Breast epithelium (tissue), 4 donors: ENCODE measurements around the gene C5AR2. TPM values are rescaled to one million over a fixed set of nuclear protein-coding genes. Genes with fewer than 3 reads are reported as not detected.

ENCODE experiments used
- DNase-seq, 2 donors: peaks; one replicate each; pipeline ENCODE4 v3.0.0-alpha.2; 2019; ENCODE audit warnings: low spot score in 2 of 2
- H3K27ac ChIP-seq, 2 donors: fragments of 200-600 bp; sonication (generic) in 1 of 2; one replicate each; pipeline ENCODE4 v1.5.1; 2016 to 2019; ENCODE audit warnings: mild to moderate bottlenecking in 1 of 2
- H3K27me3 ChIP-seq, 2 donors: fragments of 200-600 bp; sonication (generic) in 1 of 2; one replicate each; pipeline versions ENCODE4 v1.5.1 to v1.6.0; 2017 to 2019; ENCODE audit warnings: control low read depth in 1 of 2, mild to moderate bottlenecking in 1 of 2
- H3K36me3 ChIP-seq: fragments of 200-600 bp; one replicate; pipeline ENCODE4 v1.5.1; 2019
- H3K4me1 ChIP-seq, 2 donors: fragments of 200-600 bp; sonication (generic); one replicate each; pipeline ENCODE4 v1.5.1; 2016 to 2019; ENCODE audit warnings: control low read depth in 1 of 2
- H3K4me3 ChIP-seq, 3 donors: fragments of 200-600 bp; sonication (generic); 1 replicate in 2 of 3; 2 replicates in 1 of 3; pipeline ENCODE4 v1.5.1; 2016 to 2019; ENCODE audit warnings: mild to moderate bottlenecking in 3 of 3, moderate library complexity in 2 of 3
- H3K9me3 ChIP-seq, 2 donors: fragments of 200-600 bp; sonication (generic) in 1 of 2; one replicate each; pipeline ENCODE4 v1.5.1; 2016 to 2019; ENCODE audit warnings: control low read depth in 1 of 2
- POLR2A ChIP-seq: fragments of 450-650 bp; IDR thresholded peaks from one replicate; pipeline ENCODE4 v1.6.1; 2016; ENCODE audit warnings: antibody characterized with exemption, mild to moderate bottlenecking, moderate library complexity
- POLR2AphosphoS5 ChIP-seq, 3 donors: sonication (generic); formaldehyde crosslinking; IDR thresholded peaks; one replicate each; pipeline ENCODE4 v1.6.1; 2017; ENCODE audit warnings: antibody characterized with exemption in 3 of 3
- intact Hi-C: fragments of 100-400 bp; cut with DNase I; formaldehyde crosslinking; loops from one replicate; pipeline ENCODE4 v1.15.1; 2023; ENCODE audit warnings: low total_unique reads
- total RNA-seq, 3 donors: library from RNA; depleted of rRNA; stranded (reverse); fragments of >200 nt; gene quantifications; one replicate each; pipeline ENCODE4 v1.1.0, GENCODE V29; 2016
- TF ChIP-seq, protein P1 (sequence below), 3 donors: fragments of 450-650 bp; IDR thresholded peaks; one replicate each; pipeline ENCODE4 v1.5.1; 2016 to 2017; ENCODE audit warnings: antibody characterized with exemption in 3 of 3, mild to moderate bottlenecking in 3 of 3, moderate library complexity in 3 of 3

C5AR2 gene
- total RNA-seq, 3 donors from 2014 or later = 2.9 to 8.8 (median 6.6) TPM

DNA sequence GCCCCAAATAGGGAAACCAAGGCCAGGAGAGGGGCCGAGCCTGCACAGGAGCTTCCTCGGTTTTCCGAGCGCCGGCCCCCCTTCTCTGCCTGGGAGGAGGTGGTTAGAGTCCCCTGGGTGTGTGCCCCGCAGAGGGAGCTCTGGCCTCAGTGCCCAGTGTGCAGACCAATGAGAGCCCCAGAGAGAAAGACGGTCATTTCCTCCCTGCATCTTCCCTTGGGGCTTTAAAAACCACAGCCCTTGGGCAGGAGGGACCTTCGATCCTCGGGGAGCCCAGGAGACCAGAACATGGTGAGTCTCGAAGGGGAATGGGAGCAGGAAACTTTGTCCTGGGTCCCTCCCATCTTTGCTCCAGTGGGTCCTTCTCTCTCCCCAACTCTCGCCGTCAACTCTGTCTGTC lies 22.4 kb upstream of the C5AR2 start, which contains the start of gene C5AR1:
Gene C5AR1, plus strand, starts transcription at position 254 of the 400 bp plus-strand sequence. Its CDS starts 35 bp downstream, at position 289.
- Histone ChIP-seq H3K27me3 (no peaks in the 10 kb centered on the region), H3K36me3 (no peaks in the 10 kb centered on the region), H3K4me1 (peaks cover 0 to 4% of the 10 kb centered on the region in 2 donors), H3K27ac (no peak within 1 kb of the TSS), H3K9me3 (no peaks in the 10 kb centered on the region), H3K4me3 (peak within 1 kb of the TSS; percentile 10 to 33 (median 33))
- no peak for TF ChIP-seq POLR2A
- TF ChIP-seq, protein P1, sequence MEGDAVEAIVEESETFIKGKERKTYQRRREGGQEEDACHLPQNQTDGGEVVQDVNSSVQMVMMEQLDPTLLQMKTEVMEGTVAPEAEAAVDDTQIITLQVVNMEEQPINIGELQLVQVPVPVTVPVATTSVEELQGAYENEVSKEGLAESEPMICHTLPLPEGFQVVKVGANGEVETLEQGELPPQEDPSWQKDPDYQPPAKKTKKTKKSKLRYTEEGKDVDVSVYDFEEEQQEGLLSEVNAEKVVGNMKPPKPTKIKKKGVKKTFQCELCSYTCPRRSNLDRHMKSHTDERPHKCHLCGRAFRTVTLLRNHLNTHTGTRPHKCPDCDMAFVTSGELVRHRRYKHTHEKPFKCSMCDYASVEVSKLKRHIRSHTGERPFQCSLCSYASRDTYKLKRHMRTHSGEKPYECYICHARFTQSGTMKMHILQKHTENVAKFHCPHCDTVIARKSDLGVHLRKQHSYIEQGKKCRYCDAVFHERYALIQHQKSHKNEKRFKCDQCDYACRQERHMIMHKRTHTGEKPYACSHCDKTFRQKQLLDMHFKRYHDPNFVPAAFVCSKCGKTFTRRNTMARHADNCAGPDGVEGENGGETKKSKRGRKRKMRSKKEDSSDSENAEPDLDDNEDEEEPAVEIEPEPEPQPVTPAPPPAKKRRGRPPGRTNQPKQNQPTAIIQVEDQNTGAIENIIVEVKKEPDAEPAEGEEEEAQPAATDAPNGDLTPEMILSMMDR (IDR thresholded peaks at IDR 0.05) = no peak
- TF ChIP-seq POLR2AphosphoS5 (IDR thresholded peaks at IDR 0.05) = no peak
- intact Hi-C loops = loop anchor here (2.0 kb wide), 1 partner anchor 73 kb away; no protein-coding TSS in a partner anchor
- no peak for DNase-seq

DNA sequence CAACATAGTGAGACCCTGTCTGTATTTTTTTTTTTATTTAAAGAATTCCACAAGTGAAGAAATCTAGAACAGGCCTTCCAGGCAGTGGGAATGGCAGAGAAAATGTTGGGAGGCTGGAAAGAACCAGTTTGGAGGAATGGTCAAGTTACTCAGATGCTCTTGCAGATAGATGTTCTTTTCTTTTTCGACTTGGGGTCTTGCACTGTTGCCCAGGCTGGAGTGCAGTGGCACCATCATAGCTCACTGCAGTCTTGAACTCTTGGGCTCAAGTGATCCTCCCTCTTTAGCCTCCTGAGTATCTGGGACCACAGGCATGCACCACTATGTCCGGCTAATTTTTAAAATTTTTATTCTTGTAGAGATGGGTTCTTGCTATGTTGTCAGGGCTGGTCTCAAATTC lies 21.7 kb upstream of the C5AR2 start:
- intact Hi-C loops = loop anchor here (2.0 kb wide), 1 partner anchor 72 kb away; no protein-coding TSS in a partner anchor
- H3K27ac ChIP-seq = no peak overlapping the region
- DNase-seq = no peak
- H3K36me3 ChIP-seq = no peaks in the 10 kb centered on the region
- H3K4me1 ChIP-seq = peaks cover 0 to 2% of the 10 kb centered on the region in 2 donors
- H3K27me3 ChIP-seq = no peaks in the 10 kb centered on the region
- no peaks in the 10 kb centered on the region for H3K9me3 ChIP-seq
- H3K4me3 ChIP-seq = peak overlapping the region in 2 of 3 donors; percentile 33
- TF ChIP-seq, protein P1 (IDR thresholded peaks at IDR 0.05) = no peak

DNA sequence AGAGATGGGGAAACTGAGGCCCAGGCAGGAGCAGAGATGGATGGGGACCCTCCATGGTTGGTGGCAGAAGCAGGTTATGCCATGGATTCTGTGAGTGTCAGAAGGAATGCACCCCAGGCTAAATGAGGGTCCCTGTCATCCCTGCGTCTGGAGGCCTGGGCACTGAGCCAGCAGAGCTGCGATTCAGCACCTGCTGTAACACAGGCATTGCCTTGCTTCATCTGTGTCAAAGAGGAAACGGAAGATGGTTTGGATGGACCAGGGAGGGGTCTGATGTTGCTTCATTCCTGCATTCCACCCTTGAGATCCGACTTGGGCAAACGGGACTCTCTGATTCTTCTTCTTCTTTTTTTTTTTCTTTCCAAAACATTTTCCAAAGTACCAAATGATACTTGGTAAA lies 21.2 kb upstream of the C5AR2 start:
- peak overlapping the region in 1 of 3 donors; percentile 33 for H3K4me3 ChIP-seq
- no peak for DNase-seq
- H3K36me3 ChIP-seq = no peaks in the 10 kb centered on the region
- no peaks in the 10 kb centered on the region for H3K27me3 ChIP-seq
- no peak for TF ChIP-seq POLR2A
- TF ChIP-seq, protein P1 (IDR thresholded peaks at IDR 0.05) = no peak
- TF ChIP-seq POLR2AphosphoS5 (IDR thresholded peaks at IDR 0.05) = no peak
- no peak overlapping the region for H3K27ac ChIP-seq
- intact Hi-C loops = loop anchor here (2.0 kb wide), 1 partner anchor 72 kb away; no protein-coding TSS in a partner anchor
- no peaks in the 10 kb centered on the region for H3K4me1 ChIP-seq
- H3K9me3 ChIP-seq = no peaks in the 10 kb centered on the region

DNA sequence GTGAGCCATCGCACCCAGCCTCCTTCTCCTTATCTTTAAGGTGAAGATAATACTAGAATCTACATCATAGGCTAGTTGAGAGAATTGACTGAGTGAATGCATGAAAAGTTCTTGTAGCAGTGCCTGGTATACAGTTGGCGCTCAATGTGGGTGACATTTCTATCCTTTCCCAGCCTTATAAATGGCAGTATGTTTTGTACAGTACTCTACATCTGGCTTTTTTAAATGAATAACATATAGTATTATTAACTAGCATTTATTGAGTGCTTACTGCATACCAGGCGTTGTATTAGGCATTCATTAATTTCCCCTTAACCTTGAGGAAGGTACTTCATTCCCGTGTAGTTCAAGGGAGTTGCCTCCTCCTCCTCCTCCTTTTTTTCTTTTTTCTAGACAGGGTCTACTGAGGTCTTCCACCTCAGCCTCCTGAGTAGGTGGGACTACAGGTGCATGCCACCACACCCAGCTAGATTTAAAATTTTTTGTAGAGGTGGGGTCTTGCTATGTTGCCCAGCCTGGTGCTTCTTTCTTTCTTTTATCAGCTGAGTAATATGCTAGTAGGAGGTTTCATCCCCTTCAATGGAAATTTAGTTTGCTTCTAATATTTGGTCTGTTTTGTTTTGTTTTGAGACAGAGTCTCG lies 19.5 kb upstream of the C5AR2 start:
- TF ChIP-seq POLR2AphosphoS5 (IDR thresholded peaks at IDR 0.05) (no peak), POLR2A (no peak)
- TF ChIP-seq, protein P1 (IDR thresholded peaks at IDR 0.05) = no peak
- no peak for DNase-seq
- intact Hi-C loops = no loop called here
- Histone ChIP-seq H3K9me3 (no peaks in the 10 kb centered on the region), H3K4me3 (peak overlapping the region in 1 of 3 donors; percentile 33), H3K27ac (no peak overlapping the region), H3K27me3 (no peaks in the 10 kb centered on the region), H3K36me3 (no peaks in the 10 kb centered on the region), H3K4me1 (no peaks in the 10 kb centered on the region)

DNA sequence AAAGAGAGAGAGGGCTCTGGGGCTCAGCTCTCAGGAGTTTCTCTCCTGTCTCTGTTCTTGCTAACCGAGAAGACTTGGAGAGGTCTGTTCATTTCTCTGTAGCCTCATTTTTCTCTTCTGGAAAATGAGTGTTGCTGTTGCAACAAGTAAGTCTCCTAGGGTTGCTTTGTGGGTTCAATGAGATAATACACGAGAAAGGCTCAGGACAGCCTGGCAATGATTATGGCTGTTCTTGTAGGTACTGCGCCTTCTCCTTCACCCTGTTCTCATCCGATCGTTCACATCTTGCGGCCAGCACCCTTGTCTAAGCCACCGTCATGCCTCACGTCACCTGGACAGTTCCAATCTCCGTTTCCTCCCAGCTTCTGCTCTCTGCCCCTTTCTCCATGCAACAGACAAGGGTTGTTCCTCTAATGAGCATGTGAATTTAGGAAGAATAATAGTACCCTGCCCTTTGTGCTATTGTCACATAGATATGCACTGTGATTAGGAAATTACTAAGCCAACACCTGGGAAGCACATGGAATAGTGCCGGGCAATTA lies 18.1 kb upstream of the C5AR2 start:
- H3K27me3 ChIP-seq = no peaks in the 10 kb centered on the region
- intact Hi-C loops = no loop called here
- no peaks in the 10 kb centered on the region for H3K36me3 ChIP-seq
- no peak for DNase-seq
- TF ChIP-seq, protein P1 (IDR thresholded peaks at IDR 0.05) = no peak
- TF ChIP-seq POLR2AphosphoS5 (IDR thresholded peaks at IDR 0.05) (no peak), POLR2A (no peak)
- no peaks in the 10 kb centered on the region for H3K9me3 ChIP-seq
- H3K4me3 ChIP-seq = no peak overlapping the region
- H3K27ac ChIP-seq = no peak overlapping the region
- H3K4me1 ChIP-seq = no peaks in the 10 kb centered on the region
